Natural killer cell (primary cell): ENCODE measurements around the gene MGAT5B. TPM values are rescaled to one million over a fixed set of nuclear protein-coding genes. Genes with fewer than 3 reads are reported as not detected.

ENCODE experiments used
- ATAC-seq, 3 donors: fragments of 150-1000 bp in 2 of 3; fragments of 200-7000 bp in 1 of 3; cut with Tn5 transposase; 1 replicate in 1 of 3; 2 replicates in 2 of 3; pipeline ENCODE4 v1.10.0; 2021; ENCODE audit warnings: mild to moderate bottlenecking in 2 of 3, moderate library complexity in 2 of 3
- DNase-seq, 2 donors: peaks; one replicate each; pipeline versions ENCODE4 v3.0.0 to v3.0.0-alpha.2; 2013 to 2021; ENCODE audit warnings: mixed read lengths in 1 of 2
- H3K27ac ChIP-seq: one replicate; pipeline ENCODE4 v1.5.1; 2013; ENCODE audit warnings: mild to moderate bottlenecking, low read length
- H3K27me3 ChIP-seq: one replicate; pipeline ENCODE4 v1.6.1; 2013; ENCODE audit warnings: low read length; ENCODE audit not compliant: control insufficient read depth, insufficient read depth
- H3K36me3 ChIP-seq: one replicate; pipeline ENCODE4 v1.6.1; 2013; ENCODE audit warnings: low read length; ENCODE audit not compliant: control insufficient read depth, insufficient read depth
- H3K4me1 ChIP-seq: one replicate; pipeline ENCODE4 v1.6.1; 2013; ENCODE audit warnings: low read length; ENCODE audit not compliant: control insufficient read depth, insufficient read depth
- H3K4me3 ChIP-seq: one replicate; pipeline ENCODE4 v1.5.1; 2013; ENCODE audit warnings: low read length
- H3K9me3 ChIP-seq: one replicate; pipeline ENCODE4 v1.6.1; 2013; ENCODE audit warnings: low read length; ENCODE audit not compliant: control insufficient read depth, insufficient read depth
- H3K27ac Mint-ChIP-seq, 2 donors: one replicate each; pipeline ENCODE4 v1.8.0; 2022; ENCODE audit warnings: mild to moderate bottlenecking in 2 of 2, mixed read lengths in 2 of 2, moderate library complexity in 1 of 2
- H3K27me3 Mint-ChIP-seq, 2 donors: one replicate each; pipeline ENCODE4 v1.8.0; 2022; ENCODE audit warnings: low read depth in 2 of 2, mixed read lengths in 2 of 2
- H3K36me3 Mint-ChIP-seq: one replicate; pipeline ENCODE4 v1.8.0; 2022; ENCODE audit warnings: mixed read lengths
- H3K4me1 Mint-ChIP-seq, 2 donors: one replicate each; pipeline ENCODE4 v1.8.0; 2022; ENCODE audit warnings: mixed read lengths in 2 of 2
- H3K4me3 Mint-ChIP-seq: one replicate; pipeline ENCODE4 v1.8.0; 2022; ENCODE audit warnings: mild to moderate bottlenecking, moderate library complexity, mixed read lengths
- H3K9me3 Mint-ChIP-seq, 2 donors: one replicate each; pipeline ENCODE4 v1.8.0; 2022; ENCODE audit warnings: mixed read lengths in 2 of 2
- whole genome bisulfite sequencing: methylation state at CpG from one replicate; pipeline ENCODE4 v1.1.7; 2013; ENCODE audit warnings: missing lambda C conversion rate; ENCODE audit not compliant: insufficient coverage; 5-methylcytosine and 5-hydroxymethylcytosine counted together
- intact Hi-C: fragments of 100-400 bp; cut with micrococcal nuclease; formaldehyde crosslinking; loops from one replicate; pipeline ENCODE4 v1.14.2; 2022
- total RNA-seq, 4 donors: library from RNA; stranded (reverse); fragments of 120-200 nt in 1 of 4; gene quantifications; one replicate each; pipeline versions ENCODE4 v1.2.3 to v1.2.4, GENCODE V29; 2013 to 2022
- TF ChIP-seq, protein P1 (sequence below): fragments of 200-600 bp; IDR thresholded peaks from one replicate; pipeline ENCODE4 v1.8.0; 2022; ENCODE audit warnings: antibody characterized with exemption

MGAT5B gene
- total RNA-seq, 3 donors from 2014 or later (not counting 1 experiment from before 2014, with no cell fraction given): not detected

DNA sequence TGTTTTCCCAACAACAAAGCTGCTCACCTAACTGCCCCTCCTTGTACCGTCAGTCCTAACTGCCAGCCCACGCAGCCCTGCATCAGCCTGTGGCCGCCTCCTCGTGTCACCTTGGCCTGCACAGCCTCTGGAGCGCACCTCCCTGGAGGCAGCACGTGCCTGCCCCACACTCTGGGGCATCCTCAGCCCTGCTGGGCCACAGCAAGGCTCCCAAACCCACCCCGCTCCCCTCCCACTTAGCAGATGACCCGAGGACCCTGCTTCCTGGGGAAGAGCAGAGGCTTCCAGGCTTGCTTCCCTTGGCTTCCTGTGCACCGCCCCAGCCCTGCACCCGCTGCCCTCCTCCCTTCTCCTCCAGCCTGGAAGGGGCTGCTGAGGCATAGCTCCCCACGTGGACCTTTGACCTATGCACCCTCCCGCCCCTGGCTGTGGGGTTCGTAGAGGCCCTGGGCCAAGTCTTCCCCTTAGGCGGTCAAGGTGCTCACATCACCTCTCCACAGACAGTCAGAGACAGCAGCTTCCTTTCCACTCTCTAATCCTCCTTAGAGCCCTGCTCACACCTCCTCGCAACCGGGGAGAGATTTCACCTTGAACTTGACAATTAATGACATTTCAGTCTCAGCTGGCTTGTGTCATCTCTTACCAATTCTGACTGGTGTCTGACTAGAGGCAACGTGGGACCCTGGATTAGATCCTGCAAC is 115.0 kb downstream of the MGAT5B start:
- Mint-ChIP-seq H3K4me1 (no peaks in the 10 kb centered on the region), H3K27me3 (peaks cover 0 to 3% of the 10 kb centered on the region in 2 donors), H3K27ac (peak overlapping the region in 1 of 2 donors; percentile 27), H3K4me3 (no peak overlapping the region), H3K36me3 (no peaks in the 10 kb centered on the region), H3K9me3 (peaks cover 0 to under 1% of the 10 kb centered on the region in 2 donors)
- no peaks in the 10 kb centered on the region for H3K36me3 ChIP-seq
- ATAC-seq: no peak
- H3K4me3 ChIP-seq: no peak overlapping the region
- intact Hi-C loops: no loop called here
- 73% methylated on average over 17 of the region's 17 CpGs for WGBS
- peak in 1 of 2 donors; percentile 21 for DNase-seq
- no peaks in the 10 kb centered on the region for H3K27me3 ChIP-seq
- peaks cover 12% of the 10 kb centered on the region for H3K4me1 ChIP-seq
- H3K27ac ChIP-seq: no peak overlapping the region
- TF ChIP-seq, protein P1, sequence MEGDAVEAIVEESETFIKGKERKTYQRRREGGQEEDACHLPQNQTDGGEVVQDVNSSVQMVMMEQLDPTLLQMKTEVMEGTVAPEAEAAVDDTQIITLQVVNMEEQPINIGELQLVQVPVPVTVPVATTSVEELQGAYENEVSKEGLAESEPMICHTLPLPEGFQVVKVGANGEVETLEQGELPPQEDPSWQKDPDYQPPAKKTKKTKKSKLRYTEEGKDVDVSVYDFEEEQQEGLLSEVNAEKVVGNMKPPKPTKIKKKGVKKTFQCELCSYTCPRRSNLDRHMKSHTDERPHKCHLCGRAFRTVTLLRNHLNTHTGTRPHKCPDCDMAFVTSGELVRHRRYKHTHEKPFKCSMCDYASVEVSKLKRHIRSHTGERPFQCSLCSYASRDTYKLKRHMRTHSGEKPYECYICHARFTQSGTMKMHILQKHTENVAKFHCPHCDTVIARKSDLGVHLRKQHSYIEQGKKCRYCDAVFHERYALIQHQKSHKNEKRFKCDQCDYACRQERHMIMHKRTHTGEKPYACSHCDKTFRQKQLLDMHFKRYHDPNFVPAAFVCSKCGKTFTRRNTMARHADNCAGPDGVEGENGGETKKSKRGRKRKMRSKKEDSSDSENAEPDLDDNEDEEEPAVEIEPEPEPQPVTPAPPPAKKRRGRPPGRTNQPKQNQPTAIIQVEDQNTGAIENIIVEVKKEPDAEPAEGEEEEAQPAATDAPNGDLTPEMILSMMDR: no peak
- H3K9me3 ChIP-seq: no peaks in the 10 kb centered on the region

DNA sequence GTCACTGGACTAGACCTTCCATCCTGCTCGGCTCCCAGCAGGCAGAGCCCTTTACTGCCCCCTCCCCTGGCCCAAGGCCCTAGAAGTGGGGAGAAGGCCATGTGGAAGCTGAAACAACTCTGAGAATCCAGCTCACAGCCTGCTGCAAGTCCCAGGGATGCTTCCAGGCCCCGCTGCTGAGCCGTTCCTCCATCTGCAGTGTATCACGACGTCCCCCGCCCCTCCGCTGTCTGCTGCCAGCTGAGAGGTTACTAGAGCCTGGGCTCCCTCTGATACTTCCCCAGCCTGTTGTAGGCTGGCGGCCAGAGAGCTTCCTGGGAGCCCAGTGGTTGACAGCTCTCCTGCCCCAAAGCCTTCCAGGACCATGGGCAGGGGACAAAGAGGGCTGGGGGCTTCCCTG is 118.2 kb downstream of the MGAT5B start:
- no peaks in the 10 kb centered on the region for H3K4me1 Mint-ChIP-seq
- no peak overlapping the region for H3K4me3 Mint-ChIP-seq
- intact Hi-C loops: no loop called here
- H3K27me3 ChIP-seq: no peaks in the 10 kb centered on the region
- H3K27ac ChIP-seq: no peak overlapping the region
- no peak for ATAC-seq
- H3K27me3 Mint-ChIP-seq: peaks cover 0 to 3% of the 10 kb centered on the region in 2 donors
- no peaks in the 10 kb centered on the region for H3K36me3 Mint-ChIP-seq
- no peak overlapping the region for H3K27ac Mint-ChIP-seq
- H3K36me3 ChIP-seq: no peaks in the 10 kb centered on the region
- H3K4me3 ChIP-seq: no peak overlapping the region
- no peaks in the 10 kb centered on the region for H3K9me3 Mint-ChIP-seq
- H3K4me1 ChIP-seq: peaks cover 12% of the 10 kb centered on the region
- 95% methylated on average over 8 of the region's 8 CpGs for WGBS
- no peaks in the 10 kb centered on the region for H3K9me3 ChIP-seq
- DNase-seq: no peak
- TF ChIP-seq, protein P1: no peak

DNA sequence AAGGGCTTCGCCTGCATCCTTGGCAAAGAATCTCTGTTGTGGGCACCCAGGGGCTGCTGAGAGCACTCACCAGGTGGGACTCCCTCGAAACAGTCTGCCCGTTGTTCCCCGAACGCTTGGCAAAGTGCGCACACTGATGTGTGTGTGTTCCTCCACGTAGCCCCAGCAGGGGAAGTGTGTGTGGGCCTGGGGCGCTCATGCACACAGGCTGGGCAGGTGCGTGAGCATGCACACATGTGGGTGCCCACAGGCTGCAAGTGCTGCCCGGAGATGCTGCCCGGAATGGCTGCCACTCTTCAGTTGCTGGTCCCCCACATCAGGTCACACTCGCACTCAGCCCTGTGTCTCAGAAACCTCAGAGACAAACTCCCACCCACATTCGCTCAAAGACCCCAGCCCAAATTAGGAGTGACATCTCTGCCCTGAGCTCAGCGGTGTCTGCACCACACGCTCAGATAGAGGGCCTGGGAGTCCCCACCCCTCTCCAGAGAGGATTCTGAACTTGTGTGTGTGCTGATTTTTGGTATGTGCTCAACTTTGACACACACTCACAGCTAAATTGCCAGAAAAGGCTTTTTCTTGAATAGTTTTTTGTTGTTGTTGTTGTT is 119.4 kb downstream of the MGAT5B start:
- Mint-ChIP-seq H3K27me3 (peaks cover 0 to 3% of the 10 kb centered on the region in 2 donors), H3K36me3 (no peaks in the 10 kb centered on the region), H3K9me3 (no peaks in the 10 kb centered on the region), H3K27ac (no peak overlapping the region), H3K4me3 (no peak overlapping the region), H3K4me1 (no peaks in the 10 kb centered on the region)
- WGBS: 62% methylated on average over 13 of the region's 15 CpGs
- Histone ChIP-seq H3K36me3 (no peaks in the 10 kb centered on the region), H3K27me3 (no peaks in the 10 kb centered on the region), H3K27ac (no peak overlapping the region), H3K4me3 (no peak overlapping the region), H3K9me3 (no peaks in the 10 kb centered on the region), H3K4me1 (peaks cover 7% of the 10 kb centered on the region)
- no peak for DNase-seq
- TF ChIP-seq, protein P1: no peak
- no peak for ATAC-seq
- intact Hi-C loops: no loop called here
